Measurements from ENCODE around the gene YDJC. TPM values are rescaled to one million over a fixed set of nuclear protein-coding genes. Genes with fewer than 3 reads are reported as not detected.

Gene YDJC
- total and polyA plus RNA-seq, 2 donors from 2014 or later: 24.7 to 28.2 TPM

DNA sequence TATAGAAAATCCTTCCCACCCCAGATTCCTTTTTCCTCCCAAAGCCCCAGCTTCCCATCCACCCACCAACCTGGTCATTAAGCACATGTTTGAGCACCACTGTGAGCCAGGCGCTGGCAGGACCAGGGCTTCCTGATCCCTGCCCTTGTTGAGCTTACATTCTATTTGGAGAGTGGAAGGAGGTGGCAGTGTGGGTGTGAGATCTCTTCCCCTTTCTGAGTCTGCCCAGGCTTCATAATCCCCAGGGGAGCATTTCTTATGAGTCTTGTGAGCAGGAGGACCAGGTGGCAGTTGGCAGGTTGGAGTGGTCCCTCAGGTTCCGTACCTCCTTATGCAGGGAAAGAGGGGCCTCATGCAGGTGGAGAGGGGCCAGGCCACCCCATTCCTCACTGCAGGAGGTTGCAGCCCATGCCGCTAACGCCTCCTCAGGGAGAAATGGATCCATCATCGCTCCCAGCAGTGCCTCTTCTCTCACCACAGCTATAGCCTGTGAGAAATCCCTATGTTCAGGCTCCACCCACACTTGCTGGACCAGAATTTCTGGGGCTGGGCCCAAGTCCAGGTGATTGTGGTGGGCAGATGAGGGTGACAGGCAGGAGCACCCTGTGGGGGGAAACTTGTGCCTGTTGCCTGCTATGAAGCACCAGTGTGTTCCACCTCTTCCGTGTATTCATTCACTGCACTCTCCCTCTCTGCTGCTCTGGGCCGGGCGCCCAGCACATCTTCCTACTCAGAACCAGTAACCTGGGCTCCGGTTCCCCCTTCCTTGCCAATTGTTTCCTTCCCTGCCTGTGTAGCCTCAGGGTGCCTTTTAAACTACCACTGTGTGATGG lies 38.8 kb downstream of the YDJC start:
- H3K27me3 ChIP-seq (ENCODE audit: control insufficient read depth, insufficient read depth, low read length): no peaks in the 10 kb centered on the region
- no peaks in the 10 kb centered on the region for H3K9me3 ChIP-seq (ENCODE audit: control insufficient read depth in 2 of 3, insufficient read depth in 1 of 3, low read length in 3 of 3)
- no peak for DNase-seq
- no peak for FAIRE-seq
- H3K36me3 ChIP-seq (ENCODE audit: control insufficient read depth in 2 of 3, insufficient read depth in 3 of 3, low read length in 3 of 3): peaks cover 0 to 22% (median 15%) of the 10 kb centered on the region in 3 donors
- TF ChIP-seq, protein P1, sequence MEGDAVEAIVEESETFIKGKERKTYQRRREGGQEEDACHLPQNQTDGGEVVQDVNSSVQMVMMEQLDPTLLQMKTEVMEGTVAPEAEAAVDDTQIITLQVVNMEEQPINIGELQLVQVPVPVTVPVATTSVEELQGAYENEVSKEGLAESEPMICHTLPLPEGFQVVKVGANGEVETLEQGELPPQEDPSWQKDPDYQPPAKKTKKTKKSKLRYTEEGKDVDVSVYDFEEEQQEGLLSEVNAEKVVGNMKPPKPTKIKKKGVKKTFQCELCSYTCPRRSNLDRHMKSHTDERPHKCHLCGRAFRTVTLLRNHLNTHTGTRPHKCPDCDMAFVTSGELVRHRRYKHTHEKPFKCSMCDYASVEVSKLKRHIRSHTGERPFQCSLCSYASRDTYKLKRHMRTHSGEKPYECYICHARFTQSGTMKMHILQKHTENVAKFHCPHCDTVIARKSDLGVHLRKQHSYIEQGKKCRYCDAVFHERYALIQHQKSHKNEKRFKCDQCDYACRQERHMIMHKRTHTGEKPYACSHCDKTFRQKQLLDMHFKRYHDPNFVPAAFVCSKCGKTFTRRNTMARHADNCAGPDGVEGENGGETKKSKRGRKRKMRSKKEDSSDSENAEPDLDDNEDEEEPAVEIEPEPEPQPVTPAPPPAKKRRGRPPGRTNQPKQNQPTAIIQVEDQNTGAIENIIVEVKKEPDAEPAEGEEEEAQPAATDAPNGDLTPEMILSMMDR (IDR thresholded peaks at IDR 0.05; ENCODE audit: borderline replicate concordance, extremely low read depth, insufficient read depth): no peak
- peaks cover 0 to 9% (median 9%) of the 10 kb centered on the region in 3 donors for H3K4me1 ChIP-seq (ENCODE audit: control insufficient read depth in 2 of 3, insufficient read depth in 2 of 3, low read depth in 1 of 3, low read length in 3 of 3)
- intact Hi-C loops (cut with DNase I): no loop called here
- H3K27ac ChIP-seq (ENCODE audit: low read depth in 2 of 2, low read length in 2 of 2): no peak overlapping the region
- no peak overlapping the region for H3K9ac ChIP-seq (ENCODE audit: low read length in 3 of 3)
- H3K4me3 ChIP-seq (ENCODE audit: low read length in 3 of 3): no peak overlapping the region

DNA sequence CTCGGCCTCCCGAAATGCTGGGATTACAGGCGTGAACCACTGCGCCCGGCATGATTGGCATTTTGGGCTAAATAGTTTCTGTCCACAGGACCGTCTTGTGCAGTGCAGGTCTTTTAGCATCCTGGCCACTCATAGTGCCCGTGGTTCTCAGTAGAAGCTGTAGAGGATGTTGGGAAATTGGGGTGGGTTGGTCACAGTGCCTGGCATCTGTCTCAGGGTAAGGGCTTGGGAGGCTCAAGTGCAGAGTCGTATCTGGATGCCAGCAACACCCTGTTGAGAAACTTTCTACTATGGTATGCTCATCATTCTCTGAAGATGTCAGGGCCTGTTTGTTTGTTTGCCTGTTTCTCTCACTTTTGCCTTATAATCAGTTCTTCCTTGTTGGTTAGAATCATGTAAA lies 40.4 kb downstream of the YDJC start:
- no peak overlapping the region for H3K4me3 ChIP-seq (ENCODE audit: low read length in 3 of 3)
- intact Hi-C loops (cut with DNase I): no loop called here
- peaks cover 0 to 22% (median 15%) of the 10 kb centered on the region in 3 donors for H3K36me3 ChIP-seq (ENCODE audit: control insufficient read depth in 2 of 3, insufficient read depth in 3 of 3, low read length in 3 of 3)
- peaks cover 0 to 11% (median 9%) of the 10 kb centered on the region in 3 donors for H3K4me1 ChIP-seq (ENCODE audit: control insufficient read depth in 2 of 3, insufficient read depth in 2 of 3, low read depth in 1 of 3, low read length in 3 of 3)
- no peak overlapping the region for H3K9ac ChIP-seq (ENCODE audit: low read length in 3 of 3)
- TF ChIP-seq, protein P1 (IDR thresholded peaks at IDR 0.05; ENCODE audit: borderline replicate concordance, extremely low read depth, insufficient read depth): no peak
- DNase-seq: no peak
- H3K9me3 ChIP-seq (ENCODE audit: control insufficient read depth in 2 of 3, insufficient read depth in 1 of 3, low read length in 3 of 3): no peaks in the 10 kb centered on the region
- no peaks in the 10 kb centered on the region for H3K27me3 ChIP-seq (ENCODE audit: control insufficient read depth, insufficient read depth, low read length)
- FAIRE-seq: no peak
- no peak overlapping the region for H3K27ac ChIP-seq (ENCODE audit: low read depth in 2 of 2, low read length in 2 of 2)

DNA sequence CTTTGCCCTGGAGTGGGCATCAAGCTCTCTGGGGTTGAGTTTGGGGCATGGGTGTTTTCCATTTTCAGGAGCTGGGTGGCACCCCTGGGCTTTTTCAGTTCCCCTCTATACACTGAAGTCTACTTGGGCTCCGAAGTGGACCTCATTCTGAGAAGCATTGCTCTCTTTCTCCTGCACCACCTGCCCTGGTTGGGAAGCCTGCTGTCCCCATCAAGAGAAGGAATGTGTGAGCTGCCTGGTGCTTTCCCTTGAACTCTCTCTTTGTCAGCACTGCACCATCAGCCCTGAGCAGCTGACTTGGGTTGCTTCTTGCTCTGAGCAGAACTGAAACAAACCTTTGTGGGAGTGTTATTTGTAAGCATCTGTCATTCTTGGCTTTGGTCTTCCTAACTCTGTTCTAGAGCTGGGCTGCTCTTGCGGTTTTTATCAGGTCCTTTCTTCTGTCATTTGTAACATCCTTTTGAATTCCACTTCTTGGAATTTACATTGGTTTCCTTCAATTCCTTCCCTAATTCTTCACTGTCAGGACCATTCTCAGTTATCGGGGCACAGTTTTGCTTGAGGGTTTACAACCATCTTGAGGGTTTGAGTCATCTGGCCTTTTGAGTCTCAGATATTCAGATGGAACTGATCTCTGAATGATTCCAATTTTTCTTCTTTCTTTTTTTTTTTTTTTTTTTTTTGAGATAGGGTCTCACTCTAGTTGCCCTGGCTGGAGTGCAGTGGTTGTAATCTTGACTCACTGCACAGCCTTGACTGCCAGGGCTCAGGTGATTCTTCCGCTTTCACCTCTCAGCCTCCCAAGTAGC lies 41.8 kb downstream of the YDJC start:
- H3K27ac ChIP-seq (ENCODE audit: low read depth in 2 of 2, low read length in 2 of 2): no peak overlapping the region

More for the DNA sequence above, 41.8 kb downstream of the YDJC start:
- no peaks in the 10 kb centered on the region for H3K27me3 ChIP-seq (ENCODE audit: control insufficient read depth, insufficient read depth, low read length)
- intact Hi-C loops (cut with DNase I): no loop called here
- H3K4me1 ChIP-seq (ENCODE audit: control insufficient read depth in 2 of 3, insufficient read depth in 2 of 3, low read depth in 1 of 3, low read length in 3 of 3): peaks cover 0 to 11% (median 9%) of the 10 kb centered on the region in 3 donors
- H3K9me3 ChIP-seq (ENCODE audit: control insufficient read depth in 2 of 3, insufficient read depth in 1 of 3, low read length in 3 of 3): no peaks in the 10 kb centered on the region
- no peak overlapping the region for H3K9ac ChIP-seq (ENCODE audit: low read length in 3 of 3)
- DNase-seq (no peak), FAIRE-seq (no peak)
- TF ChIP-seq, protein P1 (IDR thresholded peaks at IDR 0.05; ENCODE audit: borderline replicate concordance, extremely low read depth, insufficient read depth): no peak
- no peak overlapping the region for H3K4me3 ChIP-seq (ENCODE audit: low read length in 3 of 3)
- H3K36me3 ChIP-seq (ENCODE audit: control insufficient read depth in 2 of 3, insufficient read depth in 3 of 3, low read length in 3 of 3): peaks cover 0 to 8% (median 5%) of the 10 kb centered on the region in 3 donors
